Measurements from ENCODE around the gene FAAH2.
"Not testable (repeated sequence)": the region's sequence is repeated elsewhere in the genome, so short reads cannot be mapped to it uniquely, and the experiment has no call there.

Gene FAAH2

DNA sequence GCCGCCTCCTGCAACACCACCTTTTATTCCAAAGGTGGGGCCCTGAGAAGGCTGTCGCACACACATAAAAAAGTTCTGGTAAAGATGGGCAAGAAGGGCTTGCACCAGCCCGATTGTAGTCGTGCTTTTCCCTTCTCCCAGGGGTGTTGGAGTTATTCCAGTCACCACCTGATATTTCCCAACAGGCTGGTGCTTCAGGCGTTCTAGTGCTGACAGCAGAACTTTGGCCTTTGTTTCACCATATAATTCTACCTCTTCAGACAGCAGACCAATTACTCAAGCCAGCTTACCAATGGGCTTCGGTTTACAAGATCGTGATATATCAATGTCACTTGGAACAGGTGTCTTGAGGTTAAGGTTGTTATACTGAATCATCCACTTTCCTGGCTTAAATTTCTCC is 107.7 kb downstream of the FAAH2 start:
- DNase-seq = not testable (repeated sequence)

DNA sequence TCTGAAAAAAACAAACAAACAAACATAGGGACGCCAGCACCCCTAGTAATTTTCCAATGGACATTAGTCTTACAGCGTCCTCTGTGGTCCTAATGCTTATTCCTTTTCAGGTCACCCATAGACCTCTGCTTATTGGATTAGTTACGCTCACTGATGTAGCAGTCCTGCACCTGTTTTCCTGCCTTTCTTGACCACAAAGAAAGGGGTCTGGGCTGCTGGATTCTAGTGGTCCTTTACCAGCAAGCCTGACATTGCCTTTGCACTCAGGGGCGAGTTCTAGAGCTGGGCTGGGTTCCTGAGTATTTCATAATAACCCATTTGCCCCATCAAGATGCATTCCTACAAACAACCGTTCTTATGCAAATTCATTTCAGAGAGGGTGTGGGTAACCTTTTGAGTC is 116.7 kb downstream of the FAAH2 start:
- not testable (repeated sequence) for DNase-seq

DNA sequence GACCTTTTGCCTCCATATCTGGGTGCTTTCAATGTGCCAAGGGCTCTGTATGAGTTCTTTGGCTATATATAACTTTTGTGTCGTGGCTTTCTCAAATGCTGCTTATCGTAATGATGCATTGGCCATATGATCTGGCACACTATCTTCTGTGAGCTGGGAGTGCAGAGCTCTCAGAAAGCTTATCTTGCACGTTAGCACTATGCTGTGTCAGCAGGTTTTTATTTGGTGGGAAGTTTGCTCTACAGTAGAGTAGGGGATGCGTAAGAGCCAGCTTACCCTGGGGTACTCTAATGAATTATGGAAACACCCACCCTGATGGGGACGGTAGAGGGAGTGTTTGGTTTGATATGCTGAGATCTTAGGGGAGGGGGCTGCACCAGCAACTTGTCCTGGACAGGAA is 119.6 kb downstream of the FAAH2 start:
- DNase-seq = no peak

DNA sequence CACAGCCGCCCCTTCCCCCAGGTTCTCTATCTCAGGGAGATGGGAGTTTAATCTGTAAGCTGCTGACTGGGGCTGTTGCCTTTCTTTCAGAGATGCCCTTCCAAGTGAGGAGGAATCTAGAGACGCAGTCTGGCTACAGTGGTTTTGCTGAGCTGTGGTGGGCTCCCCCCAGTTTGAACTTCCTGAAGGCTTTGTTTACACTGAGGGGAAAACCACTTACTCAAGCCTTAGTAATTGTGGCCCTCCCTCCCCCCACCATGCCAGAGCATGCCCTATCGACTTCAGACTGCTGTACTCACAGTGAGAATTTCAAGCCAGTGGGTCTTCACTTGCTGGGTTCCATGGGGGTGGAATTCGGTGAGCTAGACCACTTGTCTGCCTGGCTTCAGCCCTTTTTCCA is 131.3 kb downstream of the FAAH2 start:
- no peak for DNase-seq

DNA sequence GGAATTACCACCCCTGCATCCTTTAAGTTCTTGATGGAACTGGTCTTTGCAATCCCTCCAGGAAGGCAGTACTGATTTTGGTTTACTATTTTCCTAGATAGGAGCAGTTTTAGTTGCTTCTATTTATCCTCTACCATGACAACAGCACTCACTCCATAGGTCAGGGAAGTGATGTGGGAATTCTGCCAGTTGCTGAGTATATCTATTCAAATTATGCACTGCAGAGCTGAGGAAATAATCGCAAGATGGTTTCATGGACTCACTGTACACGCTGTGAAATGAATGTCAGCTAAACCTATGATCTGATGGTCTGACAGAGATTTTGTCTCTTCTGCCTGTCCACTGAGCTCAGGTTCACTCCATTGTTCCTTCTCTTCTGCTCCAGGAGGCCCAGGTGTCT is 135.8 kb downstream of the FAAH2 start:
- DNase-seq = no peak

DNA sequence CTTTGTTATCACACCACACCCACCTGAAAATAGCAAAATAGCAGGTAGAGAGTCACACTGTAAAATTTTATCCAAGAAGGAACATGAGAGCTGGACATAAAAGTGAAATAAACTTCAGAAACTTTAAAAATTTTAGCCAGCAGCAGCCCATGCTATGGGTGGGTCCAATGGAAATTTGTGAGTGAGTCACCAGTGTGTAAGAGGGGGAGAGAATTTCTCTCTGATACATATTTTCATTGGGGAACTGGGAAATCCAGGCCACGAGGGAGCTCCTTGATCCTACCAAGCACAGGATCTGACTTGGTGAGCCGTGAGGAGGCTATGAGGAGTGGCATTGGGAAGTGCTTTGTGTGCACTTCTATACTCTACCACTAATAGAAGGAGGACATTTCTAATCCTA is 136.3 kb downstream of the FAAH2 start:
- DNase-seq = no peak

DNA sequence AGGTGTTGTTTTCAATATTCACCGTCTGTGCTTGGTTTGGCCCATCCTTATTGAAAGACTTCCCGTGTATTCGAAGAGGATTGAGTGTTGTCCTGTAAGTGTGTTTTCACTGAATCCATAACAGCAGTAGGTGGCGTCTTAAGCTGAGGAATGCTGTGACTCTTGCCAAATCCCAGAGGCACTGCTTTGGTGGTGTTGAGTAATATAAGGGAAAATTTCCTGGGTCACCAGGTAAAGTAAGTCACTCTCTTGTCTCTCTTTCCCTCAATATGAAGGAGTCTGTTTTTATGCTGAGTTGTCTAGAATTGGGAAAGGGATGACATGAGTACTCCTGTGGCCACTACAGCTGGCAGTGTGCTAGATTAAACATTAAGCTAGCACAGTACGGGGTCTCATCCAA is 158.6 kb downstream of the FAAH2 start:
- DNase-seq = no peak

DNA sequence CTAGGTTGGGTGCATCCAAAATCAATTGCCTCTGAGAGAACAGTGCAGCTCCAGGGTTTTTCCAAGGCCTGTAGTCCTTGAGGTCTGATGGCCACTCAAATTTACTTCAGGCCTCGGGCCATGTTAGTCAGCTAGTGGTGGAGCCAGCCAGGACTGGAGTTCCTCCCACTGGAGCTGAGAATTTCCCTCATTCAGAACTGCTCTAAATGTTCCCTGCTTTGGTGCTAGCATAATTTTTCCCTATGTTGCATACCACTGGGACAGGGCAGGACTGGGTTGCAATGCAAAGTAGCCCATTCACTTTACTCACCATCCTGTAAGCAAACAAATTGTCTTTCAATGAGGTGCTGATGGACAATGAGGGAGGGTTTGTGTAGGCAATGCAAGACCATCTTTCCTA is 159.3 kb downstream of the FAAH2 start:
- DNase-seq = no peak

DNA sequence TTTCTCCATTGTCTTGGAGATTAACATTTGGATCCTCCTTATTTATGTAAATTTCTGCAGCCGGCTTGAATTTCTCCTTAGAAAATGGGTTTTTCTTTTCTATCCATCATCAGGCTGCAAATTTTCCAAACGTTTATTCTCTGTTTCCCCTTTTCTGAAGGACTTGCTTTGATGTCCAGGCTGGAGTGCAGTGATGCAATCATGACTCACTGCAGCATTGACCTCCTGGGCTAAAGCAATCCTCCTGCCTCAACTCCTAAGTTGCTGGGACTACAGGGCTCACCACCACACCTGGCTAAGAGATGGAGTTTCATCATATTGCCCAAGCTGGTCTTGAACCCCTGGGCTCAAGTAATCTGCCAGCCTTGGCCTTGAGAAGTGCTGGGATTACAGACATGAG is 161.3 kb downstream of the FAAH2 start:
- no peak for DNase-seq

DNA sequence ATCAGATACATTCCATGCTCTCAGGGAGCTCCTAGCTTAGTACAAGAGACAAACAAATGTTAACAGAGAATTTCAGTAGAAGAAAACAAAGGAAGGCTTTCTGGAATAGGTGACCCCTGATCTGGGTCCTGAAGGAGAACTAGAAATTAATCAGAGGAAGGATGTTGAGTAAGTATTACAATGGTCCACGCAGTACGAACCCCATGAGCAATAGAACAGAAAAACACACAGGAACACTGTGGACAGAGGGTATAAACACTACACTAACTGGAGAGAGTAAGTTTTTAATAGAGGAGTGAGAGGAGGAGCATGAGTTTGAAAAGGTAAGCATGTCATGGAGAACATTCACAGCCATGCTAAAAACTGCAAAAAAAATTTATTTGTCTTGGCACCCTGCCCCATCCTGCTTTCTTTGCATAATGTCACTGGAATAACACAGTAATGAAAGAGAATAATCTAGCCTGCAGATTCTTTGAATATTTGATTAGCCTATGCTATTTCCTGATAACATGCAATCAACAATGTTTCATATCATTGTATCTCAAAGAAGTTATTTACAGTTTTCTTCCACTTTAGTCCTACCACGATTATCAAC is 165.0 kb downstream of the FAAH2 start:
- no peak for DNase-seq

DNA sequence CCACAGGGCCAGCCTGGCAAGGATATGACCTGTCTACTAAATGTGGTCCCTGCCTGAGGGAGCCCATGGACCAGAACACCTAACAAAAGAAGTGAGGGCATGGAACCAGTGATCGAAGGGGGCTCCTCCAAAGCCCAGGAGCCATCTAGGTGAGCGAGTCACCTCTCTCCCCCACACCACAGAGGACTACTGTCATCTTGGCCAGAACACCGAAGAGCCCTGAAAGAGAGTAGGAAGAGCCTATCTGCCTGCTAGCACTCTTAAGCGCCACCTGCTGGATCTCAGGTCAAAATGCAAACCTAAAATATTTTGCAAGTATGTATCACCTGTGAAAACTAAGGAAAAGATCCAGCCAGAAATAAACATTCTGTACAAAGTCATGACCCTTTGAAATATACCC is 167.4 kb downstream of the FAAH2 start:
- no peak for DNase-seq

DNA sequence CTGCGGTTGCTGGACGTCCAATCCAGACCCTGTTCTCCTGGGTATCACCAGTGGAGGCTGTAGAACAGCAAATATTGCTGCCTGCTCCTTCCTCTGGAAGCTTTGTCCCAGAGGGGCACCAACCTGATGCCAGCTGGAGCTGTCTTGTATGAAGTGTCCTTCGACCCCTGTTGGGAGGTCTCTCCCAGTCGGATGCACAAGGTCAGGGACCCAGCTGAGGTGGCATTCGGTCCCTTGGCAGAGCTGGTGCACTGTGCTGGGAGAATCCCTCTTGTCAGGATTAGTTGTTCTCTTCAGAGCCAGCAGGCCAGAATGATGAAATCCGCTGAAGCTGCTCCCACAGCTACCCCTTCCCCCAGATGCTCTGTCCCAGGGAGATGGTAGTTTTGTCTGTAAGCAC is 195.0 kb downstream of the FAAH2 start:
- DNase-seq = no peak

DNA sequence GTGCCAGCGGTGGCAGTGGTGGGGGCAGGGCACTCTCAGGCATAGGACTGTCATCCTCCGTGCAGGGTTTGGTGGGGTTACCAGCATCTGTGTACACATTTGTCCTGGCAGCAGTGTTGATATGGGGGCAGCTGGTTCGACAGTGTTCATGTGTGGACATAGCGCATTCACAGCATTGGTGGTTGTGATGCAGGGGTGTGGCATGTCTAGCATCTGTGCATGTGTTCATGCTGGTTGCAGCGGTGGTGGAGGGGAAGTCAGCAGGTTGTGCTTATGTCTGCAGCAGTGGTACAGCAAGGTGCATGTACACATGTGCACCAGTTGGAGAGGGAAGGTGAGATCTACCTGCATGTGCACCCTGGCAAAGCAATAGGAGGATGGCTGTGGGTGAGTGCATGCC is 230.0 kb downstream of the FAAH2 start:
- DNase-seq = no peak

DNA sequence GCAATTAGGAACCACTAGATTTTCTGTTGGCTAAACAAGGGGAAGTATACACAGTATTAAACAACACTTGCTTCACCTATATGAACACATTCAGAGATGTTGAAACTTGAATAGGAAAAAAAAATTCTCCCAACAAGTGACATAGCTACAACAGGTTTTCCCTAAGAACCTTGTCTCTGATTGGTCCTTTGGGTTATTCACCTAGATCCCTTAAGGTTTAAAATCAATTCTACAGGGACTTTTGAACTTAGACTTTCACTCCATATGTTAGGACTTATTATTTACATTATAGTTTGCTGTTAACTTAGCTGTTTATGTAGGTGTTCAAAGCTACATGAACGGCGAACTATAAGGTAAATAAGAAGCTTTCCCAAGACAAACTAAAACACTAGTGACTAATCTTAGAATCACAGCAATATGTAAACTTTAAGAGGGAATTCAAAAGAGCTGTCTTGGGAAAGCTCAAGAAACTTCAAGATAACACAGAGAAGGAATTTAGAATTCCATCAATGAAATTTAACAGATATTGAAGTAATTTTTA is 233.1 kb downstream of the FAAH2 start:
- no peak for DNase-seq

DNA sequence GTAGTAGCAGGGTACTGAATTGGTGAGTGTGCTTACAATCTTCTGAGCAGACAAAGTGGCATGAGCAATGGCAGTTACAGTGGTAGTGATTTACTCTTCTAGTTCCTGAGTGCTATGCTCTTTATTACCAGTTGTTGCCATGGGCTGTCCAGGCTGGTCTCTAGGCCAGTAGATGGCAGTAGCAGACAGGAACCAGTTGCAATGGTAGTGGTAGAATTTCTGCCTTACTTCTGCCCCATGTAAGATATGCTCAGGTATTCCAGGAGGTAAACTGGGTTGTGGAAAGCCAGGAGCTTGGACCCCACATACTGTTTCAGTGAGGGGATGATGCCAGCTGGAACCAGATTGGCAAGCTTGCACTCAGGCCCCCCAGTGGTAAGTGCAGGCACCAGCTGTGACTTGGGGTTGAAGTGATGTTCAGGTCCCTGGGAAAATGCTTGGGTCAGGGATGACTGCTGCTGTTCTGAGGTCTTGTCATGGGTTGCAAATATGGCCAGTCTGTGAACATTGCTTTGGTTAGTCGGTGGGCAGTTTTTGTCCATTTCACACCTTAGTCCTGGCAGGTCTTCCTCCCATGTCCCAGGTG is 242.3 kb downstream of the FAAH2 start:
- DNase-seq = no peak

Measured in left hindlimb (tissue), 1 donor.